ENCODE results near the gene TMEM59. TPM values are rescaled to one million over a fixed set of nuclear protein-coding genes. Genes with fewer than 3 reads are reported as not detected.

TMEM59 gene
- polyA plus RNA-seq, 1 donor (not counting 4 experiments of a cell fraction or from before 2014, with no cell fraction given), result 342 TPM

GRCh38 chr1:54018635-54019034, 34.4 kb downstream of the TMEM59 start:
- no peaks in the 10 kb centered on the region for H3K9me3 ChIP-seq (ENCODE audit: control insufficient read depth, low read depth, low read length)
- peaks cover 1% of the 10 kb centered on the region for H3K27me3 ChIP-seq (ENCODE audit: control insufficient read depth, extremely low read depth, insufficient read depth, low read length)
- H3K27ac ChIP-seq (ENCODE audit: control insufficient read depth, insufficient read depth, low read length), result no peak overlapping the region
- H3K4me1 ChIP-seq (ENCODE audit: control insufficient read depth, extremely low read depth, insufficient read depth, low read length), result peaks cover 12% of the 10 kb centered on the region
- DNase-seq (ENCODE audit: low read depth, low spot score), result no peak
- no peak for TF ChIP-seq CTCF (optimal IDR thresholded peaks at IDR 0.05 in 1 of 3, IDR thresholded peaks at IDR 0.05 in 1 of 3, conservative IDR thresholded peaks at IDR 0.05 in 1 of 3; ENCODE audit: extremely low read depth in 1 of 3, insufficient read depth in 2 of 3, low read length in 3 of 3)
- TF ChIP-seq EZH2 (IDR thresholded peaks at IDR 0.05; ENCODE audit: low read length), result no peak
- dilution Hi-C loops (cut with MboI; ENCODE audit: extremely low pct_ligation_motif_present, low sequenced_read_pairs), result no loop called here
- H4K20me1 ChIP-seq (ENCODE audit: control insufficient read depth, extremely low read depth, insufficient read depth, low read length), result no peaks in the 10 kb centered on the region
- no peaks in the 10 kb centered on the region for H3K79me2 ChIP-seq (ENCODE audit: control insufficient read depth, insufficient read depth, low read length)
- no peak overlapping the region for H3K4me3 ChIP-seq (ENCODE audit: control insufficient read depth in 2 of 3, extremely low read depth in 1 of 3, insufficient read depth in 2 of 3, low read depth in 1 of 3, low read length in 3 of 3)
- H2AFZ ChIP-seq (ENCODE audit: control insufficient read depth, low read length), result no peak overlapping the region
- no peak overlapping the region for H3K9ac ChIP-seq (ENCODE audit: control insufficient read depth, extremely low read depth, insufficient read depth, low read length)
- FAIRE-seq, result no peak
- H3K36me3 ChIP-seq (ENCODE audit: control insufficient read depth in 2 of 2, extremely low read depth in 1 of 2, insufficient read depth in 2 of 2, low read length in 2 of 2), result no peaks in the 10 kb centered on the region
- no peaks in the 10 kb centered on the region for H3K9me1 ChIP-seq (ENCODE audit: control insufficient read depth, extremely low read depth, insufficient read depth, low read length)
- no peak overlapping the region for H3K4me2 ChIP-seq (ENCODE audit: control insufficient read depth, extremely low read depth, insufficient read depth, low read depth, low read length)

GRCh38 chr1:54017979-54018378, 35.0 kb downstream of the TMEM59 start, which contains the start of gene LDLRAD1:
Gene LDLRAD1 (minus strand): TSS chr1:54018186. CDS start chr1:54018112, 74 bp downstream.
- dilution Hi-C loops (cut with MboI; ENCODE audit: extremely low pct_ligation_motif_present, low sequenced_read_pairs), result no loop called here
- Histone ChIP-seq H2AFZ (ENCODE audit: control insufficient read depth, low read length) (no peak within 1 kb of the TSS), H4K20me1 (ENCODE audit: control insufficient read depth, extremely low read depth, insufficient read depth, low read length) (no peaks in the 10 kb centered on the region), H3K36me3 (ENCODE audit: control insufficient read depth in 2 of 2, extremely low read depth in 1 of 2, insufficient read depth in 2 of 2, low read length in 2 of 2) (no peaks in the 10 kb centered on the region), H3K27ac (ENCODE audit: control insufficient read depth, insufficient read depth, low read length) (no peak within 1 kb of the TSS), H3K79me2 (ENCODE audit: control insufficient read depth, insufficient read depth, low read length) (no peaks in the 10 kb centered on the region), H3K9me1 (ENCODE audit: control insufficient read depth, extremely low read depth, insufficient read depth, low read length) (no peaks in the 10 kb centered on the region), H3K27me3 (ENCODE audit: control insufficient read depth, extremely low read depth, insufficient read depth, low read length) (peaks cover 6% of the 10 kb centered on the region), H3K4me3 (ENCODE audit: control insufficient read depth in 2 of 3, extremely low read depth in 1 of 3, insufficient read depth in 2 of 3, low read depth in 1 of 3, low read length in 3 of 3) (no peak within 1 kb of the TSS), H3K9me3 (ENCODE audit: control insufficient read depth, low read depth, low read length) (no peaks in the 10 kb centered on the region), H3K4me1 (ENCODE audit: control insufficient read depth, extremely low read depth, insufficient read depth, low read length) (peaks cover 12% of the 10 kb centered on the region), H3K4me2 (ENCODE audit: control insufficient read depth, extremely low read depth, insufficient read depth, low read depth, low read length) (no peak within 1 kb of the TSS), H3K9ac (ENCODE audit: control insufficient read depth, extremely low read depth, insufficient read depth, low read length) (no peak within 1 kb of the TSS)
- TF ChIP-seq EZH2 (IDR thresholded peaks at IDR 0.05; ENCODE audit: low read length), result no peak
- no peak for TF ChIP-seq CTCF (optimal IDR thresholded peaks at IDR 0.05 in 1 of 3, IDR thresholded peaks at IDR 0.05 in 1 of 3, conservative IDR thresholded peaks at IDR 0.05 in 1 of 3; ENCODE audit: extremely low read depth in 1 of 3, insufficient read depth in 2 of 3, low read length in 3 of 3)
- no peak for DNase-seq (ENCODE audit: low read depth, low spot score)
- no peak for FAIRE-seq

All from keratinocyte (primary cell).